Stomach (tissue), 9 donors: ENCODE measurements around the gene CACNA2D3. TPM values are rescaled to one million over a fixed set of nuclear protein-coding genes. Genes with fewer than 3 reads are reported as not detected.

Source experiments
- DNase-seq, 2 donors: peaks; one replicate each; pipeline versions ENCODE4 v3.0.0 to v3.0.0-alpha.2; 2013 to 2019
- H3K27ac ChIP-seq, 5 donors: fragments of 200-600 bp in 4 of 5; sonication (generic) in 4 of 5; one replicate each; pipeline ENCODE4 v1.5.1; 2013 to 2019; ENCODE audit warnings: mild to moderate bottlenecking in 1 of 5, moderate library complexity in 1 of 5
- H3K27me3 ChIP-seq, 3 donors: fragments of 200-600 bp; sonication (generic); one replicate each; pipeline ENCODE4 v1.5.1; 2017 to 2019; ENCODE audit warnings: mixed run types in 1 of 3
- H3K36me3 ChIP-seq, 4 donors: fragments of 200-600 bp; sonication (generic); 1 replicate in 3 of 4; 2 replicates in 1 of 4; pipeline ENCODE4 v1.5.1; 2016 to 2019
- H3K4me1 ChIP-seq, 4 donors: fragments of 200-600 bp; sonication (generic); one replicate each; pipeline ENCODE4 v1.5.1; 2016 to 2019
- H3K4me3 ChIP-seq, 4 donors: fragments of 200-600 bp; sonication (generic) in 3 of 4; one replicate each; pipeline ENCODE4 v1.5.1; 2016 to 2019; ENCODE audit warnings: mild to moderate bottlenecking in 1 of 4
- H3K9me3 ChIP-seq, 4 donors: fragments of 200-600 bp; sonication (generic); one replicate each; pipeline ENCODE4 v1.5.1; 2016 to 2019
- CTCF ChIP-seq, 7 experiments: fragments of 450-650 bp in 4 of 7; fragments of 200-600 bp in 3 of 7; sonication (generic) in 3 of 7; IDR thresholded peaks; one replicate each; pipeline ENCODE4 v1.5.1; 2016 to 2019; ENCODE audit warnings: antibody characterized with exemption in 7 of 7, control low read depth in 2 of 7, mild to moderate bottlenecking in 1 of 7
- EP300 ChIP-seq: sonication (generic); formaldehyde crosslinking; IDR thresholded peaks from one replicate; pipeline ENCODE4 v1.6.1; 2017; ENCODE audit warnings: antibody characterized with exemption
- POLR2A ChIP-seq, 4 donors: fragments of 450-650 bp; IDR thresholded peaks; one replicate each; pipeline ENCODE4 v1.6.1; 2016; ENCODE audit warnings: antibody characterized with exemption in 4 of 4, control low read depth in 2 of 4, mild to moderate bottlenecking in 1 of 4, moderate library complexity in 1 of 4
- POLR2AphosphoS5 ChIP-seq, 3 donors: sonication (generic); formaldehyde crosslinking; IDR thresholded peaks; one replicate each; pipeline ENCODE4 v1.6.1; 2016; ENCODE audit warnings: antibody characterized with exemption in 3 of 3
- WGBS, 5 donors: extraction: QIAGEN DNeasy Blood & Tissue Kit in 3 of 5; methylation state at CpG; one replicate each; pipeline versions ENCODE4 v1.1.5 to v1.1.7; 2013 to 2018; 5-methylcytosine and 5-hydroxymethylcytosine counted together
- intact Hi-C: fragments of 100-400 bp; cut with DNase I; formaldehyde crosslinking; loops from one replicate; pipeline ENCODE4 v1.15.1; 2023; ENCODE audit warnings: low total_unique reads
- polyA plus RNA-seq, 3 donors: library from polyadenylated mRNA; stranded (reverse); fragments of 200-250 nt; gene quantifications; one replicate each; pipeline ENCODE4 v1.2.3, GENCODE V29; 2013
- total RNA-seq, 5 donors: library from RNA; depleted of rRNA; stranded (reverse); fragments of >200 nt; gene quantifications; one replicate each; pipeline versions ENCODE4 v1.1.0 to v1.2.3, GENCODE V29; 2014 to 2016
- donor health status: healthy with polysubstance abuse.
- donor health status: Bipolar disorder and iron deficiency.
- donor health status: healthy.

The CACNA2D3 gene
- total and polyA plus RNA-seq, 8 donors = 0.56 to 54.0 (median 2.9) TPM; not detected in 1

- 76 to 100% (median 79%) methylated on average over 1 of the region's 1 CpG; no CpG with 5 or more reads in 1 of the 5 donors for WGBS, 5 donors
- DNase-seq = no peak
- TF ChIP-seq CTCF (IDR thresholded peaks at IDR 0.05) = no peak
- TF ChIP-seq EP300 = no peak
- TF ChIP-seq POLR2A (IDR thresholded peaks at IDR 0.05) = no peak
- TF ChIP-seq POLR2AphosphoS5 (IDR thresholded peaks at IDR 0.05) = no peak
These were observed 84.5 kb downstream of the CACNA2D3 start for GRCh38 chr3:54206874-54207273.

DNA sequence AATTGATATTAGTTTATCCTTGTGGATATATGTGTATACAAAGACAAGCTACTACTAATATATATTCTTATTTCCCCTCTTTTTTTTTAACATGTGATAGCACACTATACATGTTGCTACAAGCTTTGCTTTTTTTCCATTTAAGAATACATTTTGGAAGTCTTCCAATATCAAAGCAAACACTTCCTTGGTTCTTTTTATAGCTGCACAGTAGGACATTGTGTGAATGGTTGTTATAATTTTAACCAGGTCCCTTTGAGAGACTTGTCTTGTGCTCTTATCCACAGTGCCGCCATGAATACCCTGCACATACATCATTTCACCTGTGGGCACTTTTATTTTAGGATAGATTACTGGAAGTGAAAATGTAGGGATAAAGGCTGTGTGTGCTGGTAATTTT, 88.7 kb downstream of the CACNA2D3 start:
- intact Hi-C loops = no loop called here
- Histone ChIP-seq H3K4me3 (no peak overlapping the region), H3K36me3 (no peaks in the 10 kb centered on the region), H3K4me1 (peaks cover 0 to 13% (median 2%) of the 10 kb centered on the region in 4 donors), H3K9me3 (no peaks in the 10 kb centered on the region), H3K27me3 (no peaks in the 10 kb centered on the region), H3K27ac (no peak overlapping the region)
- no peak for DNase-seq
- no peak for TF ChIP-seq POLR2A (IDR thresholded peaks at IDR 0.05)
- TF ChIP-seq CTCF (IDR thresholded peaks at IDR 0.05) = no peak
- TF ChIP-seq POLR2AphosphoS5 (IDR thresholded peaks at IDR 0.05) = no peak
- TF ChIP-seq EP300 = no peak
- WGBS, 5 donors = 18 to 50% (median 33%) methylated on average over 1 of the region's 1 CpG

More at GRCh38 chr3:54206874-54207273, 84.5 kb downstream of the CACNA2D3 start:
- no peaks in the 10 kb centered on the region for H3K9me3 ChIP-seq
- H3K4me3 ChIP-seq = no peak overlapping the region
- no peaks in the 10 kb centered on the region for H3K36me3 ChIP-seq
- peaks cover 0 to 13% (median 2%) of the 10 kb centered on the region in 4 donors for H3K4me1 ChIP-seq
- H3K27ac ChIP-seq = no peak overlapping the region
- intact Hi-C loops = no loop called here
- H3K27me3 ChIP-seq = no peaks in the 10 kb centered on the region

DNA sequence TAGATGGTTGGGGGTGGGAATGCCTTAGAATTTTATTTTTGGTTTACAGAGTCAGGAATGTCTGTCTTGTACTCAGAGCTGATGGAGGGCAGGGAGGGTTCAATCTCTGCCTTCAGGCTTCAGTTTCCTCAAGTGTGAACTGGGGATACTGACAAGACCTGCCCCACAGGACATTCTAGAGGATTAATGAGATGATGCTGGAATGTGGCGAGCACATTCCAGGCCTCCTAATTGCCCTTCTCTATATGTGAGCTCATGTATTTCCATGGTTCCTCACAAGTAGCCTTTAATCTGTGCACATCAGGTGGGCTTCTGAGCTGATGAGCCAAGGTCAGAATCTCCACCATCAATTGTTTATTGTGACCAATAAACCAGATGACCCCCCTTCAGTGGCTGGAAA, 90.4 kb downstream of the CACNA2D3 start:
- WGBS, 5 donors = 86 to 100% (median 91%) methylated on average over 1 of the region's 1 CpG
- Histone ChIP-seq H3K4me1 (peaks cover 0 to 13% (median 2%) of the 10 kb centered on the region in 4 donors), H3K4me3 (no peak overlapping the region), H3K27ac (no peak overlapping the region), H3K36me3 (no peaks in the 10 kb centered on the region), H3K9me3 (no peaks in the 10 kb centered on the region), H3K27me3 (no peaks in the 10 kb centered on the region)
- no peak for DNase-seq
- intact Hi-C loops = no loop called here
- TF ChIP-seq POLR2A (IDR thresholded peaks at IDR 0.05) = no peak
- no peak for TF ChIP-seq POLR2AphosphoS5 (IDR thresholded peaks at IDR 0.05)
- no peak for TF ChIP-seq CTCF (IDR thresholded peaks at IDR 0.05)
- TF ChIP-seq EP300 = no peak

DNA sequence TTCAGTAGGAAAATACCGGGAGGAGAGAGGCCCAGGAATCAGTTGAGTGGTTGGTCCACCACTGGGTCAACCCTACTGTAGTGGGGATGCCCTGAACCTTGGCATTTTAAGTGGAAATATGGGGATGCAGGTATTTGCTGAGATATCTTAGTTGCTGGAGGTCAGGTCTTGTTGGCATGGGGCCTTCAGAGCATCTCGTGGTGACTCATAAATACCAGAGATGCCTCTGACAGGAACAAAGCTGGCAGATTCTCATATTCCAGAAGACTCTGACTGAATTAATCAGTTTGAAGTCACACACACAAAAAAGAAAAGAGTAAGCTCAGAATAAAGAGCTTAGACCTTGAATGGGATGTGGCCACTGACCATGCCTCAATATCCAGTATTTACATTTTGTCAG, 91.6 kb downstream of the CACNA2D3 start:
- Histone ChIP-seq H3K9me3 (no peaks in the 10 kb centered on the region), H3K27ac (no peak overlapping the region), H3K27me3 (no peaks in the 10 kb centered on the region), H3K36me3 (no peaks in the 10 kb centered on the region), H3K4me1 (peaks cover 0 to 13% (median 2%) of the 10 kb centered on the region in 4 donors), H3K4me3 (no peak overlapping the region)
- TF ChIP-seq POLR2A (IDR thresholded peaks at IDR 0.05) (no peak), POLR2AphosphoS5 (IDR thresholded peaks at IDR 0.05) (no peak), EP300 (no peak), CTCF (IDR thresholded peaks at IDR 0.05) (no peak)
- 64 to 84% (median 80%) methylated on average over 2 of the region's 2 CpGs for WGBS, 5 donors
- no peak for DNase-seq
- intact Hi-C loops = no loop called here
